Parathyroid adenoma (tissue), 2 donors: ENCODE data around the gene KRTAP9-2.
"Not testable (repeated sequence)": the region's sequence is repeated elsewhere in the genome, so short reads cannot be mapped to it uniquely, and the experiment has no call there.

Experiments
- H2AFZ ChIP-seq: fragments of 300-600 bp; sonication (generic); one replicate; pipeline ENCODE4 v1.7.0; 2017; ENCODE audit warnings: antibody characterized with exemption, mild to moderate bottlenecking
- H3K27ac ChIP-seq: fragments of 300-600 bp; sonication (generic); one replicate; pipeline ENCODE4 v1.7.0; 2017
- H3K27me3 ChIP-seq: fragments of 300-600 bp; sonication (generic); one replicate; pipeline ENCODE4 v1.7.0; 2017; ENCODE audit warnings: low read length; ENCODE audit not compliant: control insufficient read depth, insufficient read depth
- H3K36me3 ChIP-seq: fragments of 300-600 bp; sonication (generic); one replicate; pipeline ENCODE4 v1.7.0; 2017; ENCODE audit warnings: low read length; ENCODE audit not compliant: control insufficient read depth, insufficient read depth
- H3K4me1 ChIP-seq: fragments of 300-600 bp; sonication (generic); one replicate; pipeline ENCODE4 v1.7.0; 2017; ENCODE audit warnings: control low read depth
- H3K4me2 ChIP-seq: fragments of 300-600 bp; sonication (generic); one replicate; pipeline ENCODE4 v1.7.0; 2017; ENCODE audit warnings: low read length
- H3K4me3 ChIP-seq: fragments of 300-600 bp; sonication (generic); one replicate; pipeline ENCODE4 v1.7.0; 2017; ENCODE audit warnings: low read depth, low read length
- H3K79me2 ChIP-seq: fragments of 300-600 bp; sonication (generic); one replicate; pipeline ENCODE4 v1.7.0; 2017; ENCODE audit warnings: control low read depth
- H3K9ac ChIP-seq: fragments of 300-600 bp; sonication (generic); one replicate; pipeline ENCODE4 v1.7.0; 2017; ENCODE audit warnings: mild to moderate bottlenecking
- H3K9me3 ChIP-seq: fragments of 300-600 bp; sonication (generic); one replicate; pipeline ENCODE4 v1.7.0; 2017; ENCODE audit warnings: low read length; ENCODE audit not compliant: control insufficient read depth
- CTCF ChIP-seq: fragments of 300-600 bp; sonication (generic); IDR thresholded peaks from one replicate; pipeline ENCODE4 v1.7.0; 2017; ENCODE audit warnings: antibody characterized with exemption, mild to moderate bottlenecking
- donor health status: primary hyperparathyroidism.

The KRTAP9-2 gene

GRCh38 chr17:41267711-41268110 is 41.3 kb downstream of the KRTAP9-2 start:
- H3K36me3 ChIP-seq, result no peaks in the 10 kb centered on the region

GRCh38 chr17:41271323-41271722 is 44.9 kb downstream of the KRTAP9-2 start:
- not testable (repeated sequence) for H3K4me3 ChIP-seq, H3K27me3 ChIP-seq, H3K4me2 ChIP-seq, H3K79me2 ChIP-seq, H3K4me1 ChIP-seq, H3K9ac ChIP-seq, H3K36me3 ChIP-seq, H3K9me3 ChIP-seq, H2AFZ ChIP-seq, H3K27ac ChIP-seq

More at GRCh38 chr17:41267711-41268110, 41.3 kb downstream of the KRTAP9-2 start:
- no peaks in the 10 kb centered on the region for H3K9me3 ChIP-seq
- H3K79me2 ChIP-seq, result no peaks in the 10 kb centered on the region
- H2AFZ ChIP-seq, result no peak overlapping the region
- H3K4me3 ChIP-seq, result no peak overlapping the region
- no peak for TF ChIP-seq CTCF
- no peaks in the 10 kb centered on the region for H3K4me1 ChIP-seq
- H3K27me3 ChIP-seq, result no peaks in the 10 kb centered on the region
- H3K27ac ChIP-seq, result no peak overlapping the region
- H3K4me2 ChIP-seq, result no peak overlapping the region
- no peak overlapping the region for H3K9ac ChIP-seq

GRCh38 chr17:41271858-41272257 is 45.4 kb downstream of the KRTAP9-2 start:
- Histone ChIP-seq H3K79me2 (no peaks in the 10 kb centered on the region), H3K27me3 (no peaks in the 10 kb centered on the region)
- no peak for TF ChIP-seq CTCF

GRCh38 chr17:41275648-41276190 is 49.3 kb downstream of the KRTAP9-2 start, which contains the start of gene KRTAP9-7:
TSS of gene KRTAP9-7 (plus strand) at chr17:41275698. CDS start at chr17:41275698, 0 bp downstream.
- H3K36me3 ChIP-seq, H3K4me2 ChIP-seq, H3K27me3 ChIP-seq, H3K9ac ChIP-seq, H3K79me2 ChIP-seq, H3K4me1 ChIP-seq, H3K4me3 ChIP-seq, H3K9me3 ChIP-seq, H2AFZ ChIP-seq, H3K27ac ChIP-seq: not testable (repeated sequence)

More at GRCh38 chr17:41271858-41272257, 45.4 kb downstream of the KRTAP9-2 start:
- H2AFZ ChIP-seq, result no peak overlapping the region
- H3K36me3 ChIP-seq, result no peaks in the 10 kb centered on the region
- H3K4me2 ChIP-seq, result no peak overlapping the region
- H3K9ac ChIP-seq, result no peak overlapping the region
- H3K4me3 ChIP-seq, result no peak overlapping the region
- H3K27ac ChIP-seq, result no peak overlapping the region
- no peaks in the 10 kb centered on the region for H3K4me1 ChIP-seq
- H3K9me3 ChIP-seq, result no peaks in the 10 kb centered on the region
